ENCODE results near the gene GTPBP2.

- TF ChIP-seq CTCF (IDR thresholded peaks at IDR 0.05) (no peak), POLR2A (IDR thresholded peaks at IDR 0.05) (no peak), EP300 (IDR thresholded peaks at IDR 0.05) (no peak), POLR2AphosphoS5 (IDR thresholded peaks at IDR 0.05) (no peak)
Measured at GRCh38 chr6:43645613-43645964, 16.5 kb upstream of the GTPBP2 start.
